ENCODE data around the gene NDE1. TPM values are rescaled to one million over a fixed set of nuclear protein-coding genes. Genes with fewer than 3 reads are reported as not detected.

NDE1 gene
- total RNA-seq, 1 experiment from 2014 or later, result 60.7 TPM

- H3K4me3 Mint-ChIP-seq (ENCODE audit: unreplicated experiment), result no peak overlapping the region
- BruUV-seq (replicated peaks), result no TSS peak
- intact Hi-C loops (cut with micrococcal nuclease; ENCODE audit: unreplicated experiment), result no loop called here
- no peaks in the 10 kb centered on the region for H3K27me3 ChIP-seq (replicated peaks; ENCODE audit: control insufficient read depth, insufficient read depth, low read length)
- TF ChIP-seq, protein P1, sequence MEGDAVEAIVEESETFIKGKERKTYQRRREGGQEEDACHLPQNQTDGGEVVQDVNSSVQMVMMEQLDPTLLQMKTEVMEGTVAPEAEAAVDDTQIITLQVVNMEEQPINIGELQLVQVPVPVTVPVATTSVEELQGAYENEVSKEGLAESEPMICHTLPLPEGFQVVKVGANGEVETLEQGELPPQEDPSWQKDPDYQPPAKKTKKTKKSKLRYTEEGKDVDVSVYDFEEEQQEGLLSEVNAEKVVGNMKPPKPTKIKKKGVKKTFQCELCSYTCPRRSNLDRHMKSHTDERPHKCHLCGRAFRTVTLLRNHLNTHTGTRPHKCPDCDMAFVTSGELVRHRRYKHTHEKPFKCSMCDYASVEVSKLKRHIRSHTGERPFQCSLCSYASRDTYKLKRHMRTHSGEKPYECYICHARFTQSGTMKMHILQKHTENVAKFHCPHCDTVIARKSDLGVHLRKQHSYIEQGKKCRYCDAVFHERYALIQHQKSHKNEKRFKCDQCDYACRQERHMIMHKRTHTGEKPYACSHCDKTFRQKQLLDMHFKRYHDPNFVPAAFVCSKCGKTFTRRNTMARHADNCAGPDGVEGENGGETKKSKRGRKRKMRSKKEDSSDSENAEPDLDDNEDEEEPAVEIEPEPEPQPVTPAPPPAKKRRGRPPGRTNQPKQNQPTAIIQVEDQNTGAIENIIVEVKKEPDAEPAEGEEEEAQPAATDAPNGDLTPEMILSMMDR (IDR thresholded peaks at IDR 0.05; ENCODE audit: insufficient read depth in 1 of 2, low read depth in 1 of 2, low read length in 1 of 2, severe bottlenecking in 1 of 2, unreplicated experiment in 1 of 2), result no peak
- H3K36me3 ChIP-seq (ENCODE audit: control insufficient read depth, insufficient read depth, low read length), result no peaks in the 10 kb centered on the region; the same call in 1 of the 2 replicates
- POLR2A ChIA-PET, result no interaction called here
- H3K27me3 Mint-ChIP-seq (ENCODE audit: insufficient read depth, unreplicated experiment), result no peaks in the 10 kb centered on the region
- peaks cover 23% of the 10 kb centered on the region for H3K36me3 Mint-ChIP-seq (ENCODE audit: insufficient read depth, unreplicated experiment)
- no peaks in the 10 kb centered on the region for H3K9me3 ChIP-seq
- CTCF ChIA-PET, result interaction anchor here (0.7 to 1.0 kb wide), 2 partner anchors 40 to 63 kb away, joined by 3 to 4 read pairs; no protein-coding TSS in a partner anchor
- no peak overlapping the region for H3K27ac Mint-ChIP-seq (ENCODE audit: unreplicated experiment)
- H3K4me1 ChIP-seq, result no peaks in the 10 kb centered on the region
- peaks cover 6% of the 10 kb centered on the region for H3K4me1 Mint-ChIP-seq (ENCODE audit: low read depth, unreplicated experiment)
- no peak for DNase-seq
- H3K9me3 Mint-ChIP-seq (ENCODE audit: unreplicated experiment), result no peaks in the 10 kb centered on the region
- no peak overlapping the region for H3K4me3 ChIP-seq (ENCODE audit: low read depth, low read length)
These were observed 55.1 kb downstream of the NDE1 start for GRCh38 chr16:15705064-15705565.

GRCh38 chr16:15707332-15707731 is 57.3 kb downstream of the NDE1 start:
- H3K4me1 Mint-ChIP-seq (ENCODE audit: low read depth, unreplicated experiment), result peaks cover 6% of the 10 kb centered on the region
- no peak for DNase-seq
- peaks cover 12% of the 10 kb centered on the region for H3K36me3 Mint-ChIP-seq (ENCODE audit: insufficient read depth, unreplicated experiment)
- TF ChIP-seq, protein P1 (IDR thresholded peaks at IDR 0.05; ENCODE audit: insufficient read depth in 1 of 2, low read depth in 1 of 2, low read length in 1 of 2, severe bottlenecking in 1 of 2, unreplicated experiment in 1 of 2), result no peak
- ChIA-PET POLR2A (no interaction called here), CTCF (no interaction called here)
- Histone ChIP-seq H3K4me3 (ENCODE audit: low read depth, low read length) (no peak overlapping the region), H3K27me3 (replicated peaks; ENCODE audit: control insufficient read depth, insufficient read depth, low read length) (no peaks in the 10 kb centered on the region), H3K36me3 (ENCODE audit: control insufficient read depth, insufficient read depth, low read length) (no peaks in the 10 kb centered on the region; the same call in 1 of the 2 replicates), H3K9me3 (no peaks in the 10 kb centered on the region), H3K4me1 (no peaks in the 10 kb centered on the region)
- no peak overlapping the region for H3K4me3 Mint-ChIP-seq (ENCODE audit: unreplicated experiment)
- no peak overlapping the region for H3K27ac Mint-ChIP-seq (ENCODE audit: unreplicated experiment)
- no TSS peak for BruUV-seq (replicated peaks)
- H3K9me3 Mint-ChIP-seq (ENCODE audit: unreplicated experiment), result no peaks in the 10 kb centered on the region
- H3K27me3 Mint-ChIP-seq (ENCODE audit: insufficient read depth, unreplicated experiment), result no peaks in the 10 kb centered on the region
- intact Hi-C loops (cut with micrococcal nuclease; ENCODE audit: unreplicated experiment), result no loop called here

DNA sequence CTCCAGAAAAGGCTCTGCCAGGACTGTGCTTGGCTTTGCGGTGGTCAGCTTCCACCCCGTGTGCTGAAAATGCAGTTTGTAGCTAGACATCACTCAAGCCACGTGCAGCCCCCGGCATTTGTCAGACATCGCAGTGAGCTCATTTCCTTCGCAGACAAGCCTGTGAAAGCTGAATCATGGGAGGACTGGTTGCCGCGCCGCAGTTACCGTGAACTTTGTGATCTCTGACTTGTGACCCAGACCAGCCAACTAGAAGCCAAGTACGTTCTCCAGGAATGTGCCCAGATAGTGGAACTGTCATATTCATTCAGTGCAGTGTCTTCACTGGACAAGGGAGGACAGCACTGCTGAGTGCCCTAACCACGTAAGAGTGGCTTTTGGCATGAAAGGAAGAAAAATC is 58.1 kb downstream of the NDE1 start:
- no peaks in the 10 kb centered on the region; the same call in none of the 2 replicates for H3K36me3 ChIP-seq (ENCODE audit: control insufficient read depth, insufficient read depth, low read length)
- DNase-seq, result no peak
- TF ChIP-seq, protein P1 (IDR thresholded peaks at IDR 0.05; ENCODE audit: insufficient read depth in 1 of 2, low read depth in 1 of 2, low read length in 1 of 2, severe bottlenecking in 1 of 2, unreplicated experiment in 1 of 2), result no peak
- Mint-ChIP-seq H3K9me3 (ENCODE audit: unreplicated experiment) (no peaks in the 10 kb centered on the region), H3K4me1 (ENCODE audit: low read depth, unreplicated experiment) (peaks cover 6% of the 10 kb centered on the region), H3K27ac (ENCODE audit: unreplicated experiment) (no peak overlapping the region), H3K27me3 (ENCODE audit: insufficient read depth, unreplicated experiment) (no peaks in the 10 kb centered on the region), H3K36me3 (ENCODE audit: insufficient read depth, unreplicated experiment) (peaks cover 15% of the 10 kb centered on the region), H3K4me3 (ENCODE audit: unreplicated experiment) (no peak overlapping the region)
- no peaks in the 10 kb centered on the region for H3K4me1 ChIP-seq
- POLR2A ChIA-PET, result no interaction called here
- BruUV-seq (replicated peaks), result no TSS peak
- H3K4me3 ChIP-seq (ENCODE audit: low read depth, low read length), result no peak overlapping the region
- CTCF ChIA-PET, result no interaction called here
- intact Hi-C loops (cut with micrococcal nuclease; ENCODE audit: unreplicated experiment), result no loop called here
- no peaks in the 10 kb centered on the region for H3K9me3 ChIP-seq
- H3K27me3 ChIP-seq (replicated peaks; ENCODE audit: control insufficient read depth, insufficient read depth, low read length), result no peaks in the 10 kb centered on the region

All from Caco-2 (cell line).